ENCODE measurements around the gene RAC3. TPM values are rescaled to one million over a fixed set of nuclear protein-coding genes. Genes with fewer than 3 reads are reported as not detected.

RAC3 gene
- total RNA-seq, 2 donors from 2014 or later: 41.8 to 93.9 TPM

GRCh38 chr17:82021900-82022309 lies 9.6 kb upstream of the RAC3 start:
- intact Hi-C loops (cut with DNase I): loop anchor here (2.0 kb wide), 1 partner anchor 63 kb away; no protein-coding TSS in a partner anchor
- peaks cover 18% of the 10 kb centered on the region for H3K4me1 ChIP-seq (replicated peaks)
- 13% methylated on average over 10 of the region's 10 CpGs for WGBS
- no peaks in the 10 kb centered on the region for H3K9me3 ChIP-seq
- DNase-seq (ENCODE audit: low spot score): no peak
- no peaks in the 10 kb centered on the region for H3K36me3 ChIP-seq
- TF ChIP-seq CTCF (IDR thresholded peaks at IDR 0.05): no peak
- no peak for TF ChIP-seq POLR2A (IDR thresholded peaks at IDR 0.05)
- TF ChIP-seq POLR2AphosphoS5 (IDR thresholded peaks at IDR 0.05): no peak
- H3K27me3 ChIP-seq (replicated peaks; ENCODE audit: insufficient read depth): no peaks in the 10 kb centered on the region
- peak overlapping the region; percentile 85 to 88 for H3K4me3 ChIP-seq
- peak overlapping the region; percentile 62 to 73 for H3K27ac ChIP-seq

- peak within 1 kb of the TSS; percentile 62 to 73 for H3K27ac ChIP-seq
- no peak for TF ChIP-seq POLR2AphosphoS5 (IDR thresholded peaks at IDR 0.05)
- peak; percentile 49 for TF ChIP-seq POLR2A (IDR thresholded peaks at IDR 0.05)
- no peak for TF ChIP-seq CTCF (IDR thresholded peaks at IDR 0.05)
- WGBS: 1% methylated on average over 37 of the region's 64 CpGs
- H3K36me3 ChIP-seq: no peaks in the 10 kb centered on the region
- no peaks in the 10 kb centered on the region for H3K27me3 ChIP-seq (replicated peaks; ENCODE audit: insufficient read depth)
- intact Hi-C loops (cut with DNase I): no loop called here
- DNase-seq (ENCODE audit: low spot score): no peak
- peaks cover 18% of the 10 kb centered on the region for H3K4me1 ChIP-seq (replicated peaks)
- no peaks in the 10 kb centered on the region for H3K9me3 ChIP-seq
- peak within 1 kb of the TSS; percentile 85 to 88 for H3K4me3 ChIP-seq
These were observed 9.0 kb upstream of the RAC3 start, which contains the start of gene CENPX for GRCh38 chr17:82022310-82022980. Gene CENPX (minus strand): TSS chr17:82022878. CDS start chr17:82022861, 17 bp downstream.

GRCh38 chr17:82022981-82023446 lies 8.5 kb upstream of the RAC3 start, which contains the start of gene LRRC45:
Gene LRRC45 (plus strand): TSS chr17:82023305. CDS start chr17:82023644, 339 bp downstream.
- Histone ChIP-seq H3K36me3 (no peaks in the 10 kb centered on the region), H3K9me3 (no peaks in the 10 kb centered on the region), H3K4me3 (peak within 1 kb of the TSS; percentile 85 to 88), H3K4me1 (replicated peaks) (peaks cover 18% of the 10 kb centered on the region), H3K27me3 (replicated peaks; ENCODE audit: insufficient read depth) (no peaks in the 10 kb centered on the region), H3K27ac (peak within 1 kb of the TSS; percentile 62 to 73)
- peak; percentile 100 for DNase-seq (ENCODE audit: low spot score)
- intact Hi-C loops (cut with DNase I): no loop called here
- under 1% methylated on average over 18 of the region's 42 CpGs for WGBS
- no peak for TF ChIP-seq CTCF (IDR thresholded peaks at IDR 0.05)
- TF ChIP-seq POLR2AphosphoS5 (IDR thresholded peaks at IDR 0.05): peak; percentile 95
- TF ChIP-seq POLR2A (IDR thresholded peaks at IDR 0.05): no peak

- H3K4me1 ChIP-seq (replicated peaks): peaks cover 18% of the 10 kb centered on the region
- H3K9me3 ChIP-seq: no peaks in the 10 kb centered on the region
- no peak for DNase-seq (ENCODE audit: low spot score)
- TF ChIP-seq POLR2AphosphoS5 (IDR thresholded peaks at IDR 0.05) (no peak), POLR2A (IDR thresholded peaks at IDR 0.05) (no peak), CTCF (IDR thresholded peaks at IDR 0.05) (no peak)
- H3K27me3 ChIP-seq (replicated peaks; ENCODE audit: insufficient read depth): no peaks in the 10 kb centered on the region
- intact Hi-C loops (cut with DNase I): no loop called here
- WGBS: 3% methylated on average over 51 of the region's 55 CpGs
- H3K36me3 ChIP-seq: no peaks in the 10 kb centered on the region
- peak overlapping the region; percentile 57 to 85 for H3K4me3 ChIP-seq
- no peak overlapping the region for H3K27ac ChIP-seq
These were observed 7.8 kb upstream of the RAC3 start for GRCh38 chr17:82023447-82024241.
